Nephron (organoid): ENCODE measurements around the gene KCNN1.

Experiments
- H3K27ac Mint-ChIP-seq, 3 experiments: 2 replicates each; pipeline ENCODE4 v1.8.0; 2020; ENCODE audit warnings: mixed read lengths in 3 of 3, mild to moderate bottlenecking in 2 of 3, moderate library complexity in 1 of 3
- H3K27me3 Mint-ChIP-seq: 2 replicates; pipeline ENCODE4 v1.8.0; 2021; ENCODE audit warnings: low read depth, mild to moderate bottlenecking, moderate library complexity, mixed read lengths
- H3K36me3 Mint-ChIP-seq: 2 replicates; pipeline ENCODE4 v1.8.0; 2020; ENCODE audit warnings: low read depth, mixed read lengths
- H3K4me1 Mint-ChIP-seq: 2 replicates; pipeline ENCODE4 v1.8.0; 2020; ENCODE audit warnings: mixed read lengths
- H3K4me3 Mint-ChIP-seq, 3 experiments: 2 replicates each; pipeline ENCODE4 v1.8.0; 2020; ENCODE audit warnings: mild to moderate bottlenecking in 3 of 3, mixed read lengths in 3 of 3, moderate library complexity in 2 of 3
- H3K9me3 Mint-ChIP-seq: 2 replicates; pipeline ENCODE4 v1.8.0; 2020; ENCODE audit warnings: mixed read lengths
- CTCF ChIP-seq, 3 experiments: fragments of 200-600 bp; sonication (generic); IDR thresholded peaks; one replicate each; pipeline ENCODE4 v1.5.0; 2021; ENCODE audit warnings: antibody characterized with exemption in 3 of 3; ENCODE audit not compliant: unreplicated experiment in 3 of 3

KCNN1 gene

GRCh38 chr19:17950310-17951156, 16.4 kb upstream of the KCNN1 start:
- H3K9me3 Mint-ChIP-seq = no peaks in the 10 kb centered on the region
- H3K4me3 Mint-ChIP-seq = peak overlapping the region; percentile 69 to 81 (median 75)
- H3K36me3 Mint-ChIP-seq = no peaks in the 10 kb centered on the region
- H3K4me1 Mint-ChIP-seq = peaks cover 44% of the 10 kb centered on the region
- H3K27me3 Mint-ChIP-seq = peaks cover 56% of the 10 kb centered on the region
- H3K27ac Mint-ChIP-seq = peak overlapping the region; percentile 40 to 91 (median 67)
- no peak for TF ChIP-seq CTCF (IDR thresholded peaks at IDR 0.05; ENCODE audit: unreplicated experiment in 3 of 3)

GRCh38 chr19:17951157-17951989, 15.5 kb upstream of the KCNN1 start:
- no peaks in the 10 kb centered on the region for H3K36me3 Mint-ChIP-seq
- H3K27ac Mint-ChIP-seq = peak overlapping the region in 1 of 3 experiments; percentile 91
- H3K9me3 Mint-ChIP-seq = no peaks in the 10 kb centered on the region

GRCh38 chr19:17951990-17952976, 14.6 kb upstream of the KCNN1 start:
- TF ChIP-seq CTCF (IDR thresholded peaks at IDR 0.05; ENCODE audit: unreplicated experiment in 3 of 3) = no peak

More at GRCh38 chr19:17951157-17951989, 15.5 kb upstream of the KCNN1 start:
- Mint-ChIP-seq H3K27me3 (peaks cover 56% of the 10 kb centered on the region), H3K4me1 (peaks cover 36% of the 10 kb centered on the region), H3K4me3 (peak overlapping the region; percentile 69 to 81 (median 74))
- no peak for TF ChIP-seq CTCF (IDR thresholded peaks at IDR 0.05; ENCODE audit: unreplicated experiment in 3 of 3)

GRCh38 chr19:17953316-17953801, 13.5 kb upstream of the KCNN1 start:
- Mint-ChIP-seq H3K27me3 (peaks cover 60% of the 10 kb centered on the region), H3K4me3 (peak overlapping the region; percentile 66 to 78 (median 70)), H3K36me3 (peaks cover 4% of the 10 kb centered on the region), H3K27ac (no peak overlapping the region), H3K9me3 (no peaks in the 10 kb centered on the region), H3K4me1 (peaks cover 30% of the 10 kb centered on the region)
- TF ChIP-seq CTCF (IDR thresholded peaks at IDR 0.05; ENCODE audit: unreplicated experiment in 3 of 3) = no peak

More at GRCh38 chr19:17951990-17952976, 14.6 kb upstream of the KCNN1 start:
- Mint-ChIP-seq H3K27me3 (peaks cover 60% of the 10 kb centered on the region), H3K4me1 (peaks cover 33% of the 10 kb centered on the region), H3K4me3 (peak overlapping the region; percentile 69 to 81 (median 74)), H3K9me3 (no peaks in the 10 kb centered on the region), H3K27ac (peak overlapping the region in 1 of 3 experiments; percentile 91), H3K36me3 (peaks cover under 1% of the 10 kb centered on the region)

- Mint-ChIP-seq H3K36me3 (peaks cover 4% of the 10 kb centered on the region), H3K9me3 (no peaks in the 10 kb centered on the region), H3K27ac (no peak overlapping the region), H3K4me3 (peak overlapping the region; percentile 44 to 78 (median 70)), H3K27me3 (peaks cover 56% of the 10 kb centered on the region), H3K4me1 (peaks cover 30% of the 10 kb centered on the region)
- TF ChIP-seq CTCF (IDR thresholded peaks at IDR 0.05; ENCODE audit: unreplicated experiment in 3 of 3) = no peak
Observed at GRCh38 chr19:17953869-17954268, 13.0 kb upstream of the KCNN1 start.
